Stomach (tissue), 4 donors: Measurements from ENCODE around the gene FMN1.

ENCODE experiments used
- POLR2A ChIP-seq, 4 donors: fragments of 450-650 bp; IDR thresholded peaks; one replicate each; pipeline ENCODE4 v1.6.1; 2016; ENCODE audit warnings: antibody characterized with exemption in 4 of 4, control low read depth in 2 of 4, mild to moderate bottlenecking in 1 of 4, moderate library complexity in 1 of 4
- TF ChIP-seq, protein P1 (sequence below), 7 experiments: fragments of 450-650 bp in 4 of 7; fragments of 200-600 bp in 3 of 7; sonication (generic) in 3 of 7; IDR thresholded peaks; one replicate each; pipeline ENCODE4 v1.5.1; 2016 to 2019; ENCODE audit warnings: antibody characterized with exemption in 7 of 7, control low read depth in 2 of 7, mild to moderate bottlenecking in 1 of 7

DNA sequence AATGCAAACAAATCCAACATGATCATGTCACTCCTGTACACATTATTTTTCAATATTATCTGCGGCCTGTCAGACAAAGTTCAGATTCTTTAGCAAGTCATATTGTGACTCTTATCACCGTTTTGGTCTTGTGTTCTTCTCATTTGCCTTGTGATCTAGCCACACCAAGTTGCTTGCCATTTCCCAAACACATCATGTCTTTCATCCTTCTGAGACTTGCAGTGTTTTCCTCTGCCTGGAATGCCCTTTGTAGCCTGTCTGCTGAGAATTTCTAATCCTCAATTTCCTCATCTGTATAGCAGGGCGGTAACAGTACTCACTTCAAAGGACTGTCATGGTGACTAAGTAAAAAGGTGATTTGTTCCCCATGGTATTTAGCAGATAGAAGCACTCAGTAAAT lies 341.7 kb downstream of the FMN1 start:
- TF ChIP-seq, protein P1, sequence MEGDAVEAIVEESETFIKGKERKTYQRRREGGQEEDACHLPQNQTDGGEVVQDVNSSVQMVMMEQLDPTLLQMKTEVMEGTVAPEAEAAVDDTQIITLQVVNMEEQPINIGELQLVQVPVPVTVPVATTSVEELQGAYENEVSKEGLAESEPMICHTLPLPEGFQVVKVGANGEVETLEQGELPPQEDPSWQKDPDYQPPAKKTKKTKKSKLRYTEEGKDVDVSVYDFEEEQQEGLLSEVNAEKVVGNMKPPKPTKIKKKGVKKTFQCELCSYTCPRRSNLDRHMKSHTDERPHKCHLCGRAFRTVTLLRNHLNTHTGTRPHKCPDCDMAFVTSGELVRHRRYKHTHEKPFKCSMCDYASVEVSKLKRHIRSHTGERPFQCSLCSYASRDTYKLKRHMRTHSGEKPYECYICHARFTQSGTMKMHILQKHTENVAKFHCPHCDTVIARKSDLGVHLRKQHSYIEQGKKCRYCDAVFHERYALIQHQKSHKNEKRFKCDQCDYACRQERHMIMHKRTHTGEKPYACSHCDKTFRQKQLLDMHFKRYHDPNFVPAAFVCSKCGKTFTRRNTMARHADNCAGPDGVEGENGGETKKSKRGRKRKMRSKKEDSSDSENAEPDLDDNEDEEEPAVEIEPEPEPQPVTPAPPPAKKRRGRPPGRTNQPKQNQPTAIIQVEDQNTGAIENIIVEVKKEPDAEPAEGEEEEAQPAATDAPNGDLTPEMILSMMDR (IDR thresholded peaks at IDR 0.05): no peak
- TF ChIP-seq POLR2A (IDR thresholded peaks at IDR 0.05): no peak
